ENCODE results near the gene RAB27A.

The RAB27A gene

GRCh38 chr15:55279100-55279745 is 10.4 kb downstream of the RAB27A start:
- H3K4me3 Mint-ChIP-seq: peak overlapping the region; percentile 80

GRCh38 chr15:55277715-55278114 is 11.9 kb downstream of the RAB27A start:
- no peaks in the 10 kb centered on the region for H3K27me3 Mint-ChIP-seq
- no peaks in the 10 kb centered on the region for H3K9me3 Mint-ChIP-seq
- no peak for DNase-seq (ENCODE audit: low spot score in 2 of 2)
- peaks cover 23% of the 10 kb centered on the region for H3K36me3 Mint-ChIP-seq (ENCODE audit: insufficient read depth)
- no peak for ATAC-seq (replicated peaks; ENCODE audit: extremely low read depth, poor library complexity, severe bottlenecking)
- H3K27ac Mint-ChIP-seq (ENCODE audit: low read depth): peak overlapping the region; percentile 92
- peak overlapping the region; percentile 80 for H3K4me3 Mint-ChIP-seq
- H3K4me1 Mint-ChIP-seq: peaks cover 89% of the 10 kb centered on the region

More at GRCh38 chr15:55279100-55279745, 10.4 kb downstream of the RAB27A start:
- DNase-seq (ENCODE audit: low spot score in 2 of 2) (no peak), ATAC-seq (replicated peaks; ENCODE audit: extremely low read depth, poor library complexity, severe bottlenecking) (no peak)
- H3K36me3 Mint-ChIP-seq (ENCODE audit: insufficient read depth): peaks cover 14% of the 10 kb centered on the region
- H3K27me3 Mint-ChIP-seq: no peaks in the 10 kb centered on the region
- H3K4me1 Mint-ChIP-seq: peaks cover 90% of the 10 kb centered on the region
- H3K9me3 Mint-ChIP-seq: no peaks in the 10 kb centered on the region
- peak overlapping the region; percentile 92 for H3K27ac Mint-ChIP-seq (ENCODE audit: low read depth)

GRCh38 chr15:55277116-55277564 is 12.5 kb downstream of the RAB27A start:
- DNase-seq (ENCODE audit: low spot score in 2 of 2) (peak; percentile 19 to 59), ATAC-seq (replicated peaks; ENCODE audit: extremely low read depth, poor library complexity, severe bottlenecking) (peak; percentile 66)
- H3K9me3 Mint-ChIP-seq: no peaks in the 10 kb centered on the region
- H3K36me3 Mint-ChIP-seq (ENCODE audit: insufficient read depth): peaks cover 23% of the 10 kb centered on the region
- H3K4me1 Mint-ChIP-seq: peaks cover 87% of the 10 kb centered on the region
- no peaks in the 10 kb centered on the region for H3K27me3 Mint-ChIP-seq
- H3K27ac Mint-ChIP-seq (ENCODE audit: low read depth): peak overlapping the region; percentile 92
- H3K4me3 Mint-ChIP-seq: peak overlapping the region; percentile 80

GRCh38 chr15:55276324-55276723 is 13.3 kb downstream of the RAB27A start:
- ATAC-seq (replicated peaks; ENCODE audit: extremely low read depth, poor library complexity, severe bottlenecking) (no peak), DNase-seq (ENCODE audit: low spot score in 2 of 2) (no peak)
- Mint-ChIP-seq H3K36me3 (ENCODE audit: insufficient read depth) (peaks cover 22% of the 10 kb centered on the region), H3K9me3 (no peaks in the 10 kb centered on the region), H3K27ac (ENCODE audit: low read depth) (peak overlapping the region; percentile 92), H3K27me3 (no peaks in the 10 kb centered on the region), H3K4me1 (peaks cover 87% of the 10 kb centered on the region), H3K4me3 (peak overlapping the region; percentile 80)

GRCh38 chr15:55270291-55270690 is 19.3 kb downstream of the RAB27A start:
- DNase-seq (ENCODE audit: low spot score in 2 of 2): no peak
- Mint-ChIP-seq H3K4me1 (peaks cover 90% of the 10 kb centered on the region), H3K36me3 (ENCODE audit: insufficient read depth) (peaks cover 38% of the 10 kb centered on the region), H3K9me3 (no peaks in the 10 kb centered on the region), H3K27ac (ENCODE audit: low read depth) (peak overlapping the region; percentile 93), H3K27me3 (no peaks in the 10 kb centered on the region), H3K4me3 (peak overlapping the region; percentile 69)
- no peak for ATAC-seq (replicated peaks; ENCODE audit: extremely low read depth, poor library complexity, severe bottlenecking)

GRCh38 chr15:55268176-55268695 is 21.4 kb downstream of the RAB27A start:
- no peaks in the 10 kb centered on the region for H3K27me3 Mint-ChIP-seq
- H3K4me1 Mint-ChIP-seq: peaks cover 79% of the 10 kb centered on the region
- ATAC-seq (replicated peaks; ENCODE audit: extremely low read depth, poor library complexity, severe bottlenecking) (no peak), DNase-seq (ENCODE audit: low spot score in 2 of 2) (no peak)
- H3K4me3 Mint-ChIP-seq: peak overlapping the region; percentile 69
- no peaks in the 10 kb centered on the region for H3K9me3 Mint-ChIP-seq
- peak overlapping the region; percentile 93 for H3K27ac Mint-ChIP-seq (ENCODE audit: low read depth)
- peaks cover 29% of the 10 kb centered on the region for H3K36me3 Mint-ChIP-seq (ENCODE audit: insufficient read depth)

- DNase-seq (ENCODE audit: low spot score in 2 of 2) (peak; percentile 59 to 82), ATAC-seq (replicated peaks; ENCODE audit: extremely low read depth, poor library complexity, severe bottlenecking) (peak; percentile 91)
- Mint-ChIP-seq H3K4me3 (peak overlapping the region; percentile 69), H3K4me1 (peaks cover 81% of the 10 kb centered on the region), H3K36me3 (ENCODE audit: insufficient read depth) (peaks cover 32% of the 10 kb centered on the region), H3K27ac (ENCODE audit: low read depth) (peak overlapping the region; percentile 93), H3K27me3 (no peaks in the 10 kb centered on the region), H3K9me3 (no peaks in the 10 kb centered on the region)
These were observed 22.0 kb downstream of the RAB27A start for GRCh38 chr15:55267401-55268175.

- peak overlapping the region; percentile 93 for H3K27ac Mint-ChIP-seq (ENCODE audit: low read depth)
- no peaks in the 10 kb centered on the region for H3K9me3 Mint-ChIP-seq
- peaks cover 74% of the 10 kb centered on the region for H3K4me1 Mint-ChIP-seq
- peak overlapping the region; percentile 69 for H3K4me3 Mint-ChIP-seq
- ATAC-seq (replicated peaks; ENCODE audit: extremely low read depth, poor library complexity, severe bottlenecking) (no peak), DNase-seq (ENCODE audit: low spot score in 2 of 2) (no peak)
- no peaks in the 10 kb centered on the region for H3K27me3 Mint-ChIP-seq
- H3K36me3 Mint-ChIP-seq (ENCODE audit: insufficient read depth): peaks cover 35% of the 10 kb centered on the region
These were observed 23.1 kb downstream of the RAB27A start for GRCh38 chr15:55266547-55266946.

- H3K27ac Mint-ChIP-seq (ENCODE audit: low read depth): peak overlapping the region; percentile 11
- DNase-seq (ENCODE audit: low spot score in 2 of 2): no peak
- H3K9me3 Mint-ChIP-seq: no peaks in the 10 kb centered on the region
- H3K27me3 Mint-ChIP-seq: no peaks in the 10 kb centered on the region
- peaks cover 62% of the 10 kb centered on the region for H3K4me1 Mint-ChIP-seq
- ATAC-seq (replicated peaks; ENCODE audit: extremely low read depth, poor library complexity, severe bottlenecking): no peak
- H3K4me3 Mint-ChIP-seq: no peak overlapping the region
- peaks cover 22% of the 10 kb centered on the region for H3K36me3 Mint-ChIP-seq (ENCODE audit: insufficient read depth)
These were observed 29.0 kb downstream of the RAB27A start for GRCh38 chr15:55260562-55261131.

GRCh38 chr15:55257938-55258337 is 31.7 kb downstream of the RAB27A start:
- Mint-ChIP-seq H3K36me3 (ENCODE audit: insufficient read depth) (peaks cover 21% of the 10 kb centered on the region), H3K4me1 (peaks cover 66% of the 10 kb centered on the region), H3K9me3 (no peaks in the 10 kb centered on the region), H3K27ac (ENCODE audit: low read depth) (peak overlapping the region; percentile 91), H3K27me3 (no peaks in the 10 kb centered on the region), H3K4me3 (peak overlapping the region; percentile 83)
- ATAC-seq (replicated peaks; ENCODE audit: extremely low read depth, poor library complexity, severe bottlenecking): peak; percentile 63
- no peak for DNase-seq (ENCODE audit: low spot score in 2 of 2)

GRCh38 chr15:55257012-55257670 is 32.5 kb downstream of the RAB27A start:
- H3K9me3 Mint-ChIP-seq: no peaks in the 10 kb centered on the region
- H3K27ac Mint-ChIP-seq (ENCODE audit: low read depth): peak overlapping the region; percentile 91
- H3K4me3 Mint-ChIP-seq: peak overlapping the region; percentile 83
- peaks cover 65% of the 10 kb centered on the region for H3K4me1 Mint-ChIP-seq
- H3K27me3 Mint-ChIP-seq: no peaks in the 10 kb centered on the region
- ATAC-seq (replicated peaks; ENCODE audit: extremely low read depth, poor library complexity, severe bottlenecking): no peak
- DNase-seq (ENCODE audit: low spot score in 2 of 2): no peak
- peaks cover 14% of the 10 kb centered on the region for H3K36me3 Mint-ChIP-seq (ENCODE audit: insufficient read depth)

Data from central memory CD8-positive, alpha-beta T cell (primary cell).